Stomach (tissue), 9 donors: ENCODE results near the gene C16orf95. TPM values are rescaled to one million over a fixed set of nuclear protein-coding genes. Genes with fewer than 3 reads are reported as not detected.
"Not testable (repeated sequence)": the region's sequence is repeated elsewhere in the genome, so short reads cannot be mapped to it uniquely, and the experiment has no call there.

ENCODE experiments used
- DNase-seq, 2 donors: peaks; one replicate each; pipeline versions ENCODE4 v3.0.0 to v3.0.0-alpha.2; 2013 to 2019
- H3K27ac ChIP-seq, 5 donors: fragments of 200-600 bp in 4 of 5; sonication (generic) in 4 of 5; one replicate each; pipeline ENCODE4 v1.5.1; 2013 to 2019; ENCODE audit warnings: mild to moderate bottlenecking in 1 of 5, moderate library complexity in 1 of 5
- H3K27me3 ChIP-seq, 3 donors: fragments of 200-600 bp; sonication (generic); one replicate each; pipeline ENCODE4 v1.5.1; 2017 to 2019; ENCODE audit warnings: mixed run types in 1 of 3
- H3K36me3 ChIP-seq, 4 donors: fragments of 200-600 bp; sonication (generic); 1 replicate in 3 of 4; 2 replicates in 1 of 4; pipeline ENCODE4 v1.5.1; 2016 to 2019
- H3K4me1 ChIP-seq, 4 donors: fragments of 200-600 bp; sonication (generic); one replicate each; pipeline ENCODE4 v1.5.1; 2016 to 2019
- H3K4me3 ChIP-seq, 4 donors: fragments of 200-600 bp; sonication (generic) in 3 of 4; one replicate each; pipeline ENCODE4 v1.5.1; 2016 to 2019; ENCODE audit warnings: mild to moderate bottlenecking in 1 of 4
- H3K9me3 ChIP-seq, 4 donors: fragments of 200-600 bp; sonication (generic); one replicate each; pipeline ENCODE4 v1.5.1; 2016 to 2019
- CTCF ChIP-seq, 7 experiments: fragments of 450-650 bp in 4 of 7; fragments of 200-600 bp in 3 of 7; sonication (generic) in 3 of 7; IDR thresholded peaks; one replicate each; pipeline ENCODE4 v1.5.1; 2016 to 2019; ENCODE audit warnings: antibody characterized with exemption in 7 of 7, control low read depth in 2 of 7, mild to moderate bottlenecking in 1 of 7
- EP300 ChIP-seq: sonication (generic); formaldehyde crosslinking; IDR thresholded peaks from one replicate; pipeline ENCODE4 v1.6.1; 2017; ENCODE audit warnings: antibody characterized with exemption
- POLR2A ChIP-seq, 4 donors: fragments of 450-650 bp; IDR thresholded peaks; one replicate each; pipeline ENCODE4 v1.6.1; 2016; ENCODE audit warnings: antibody characterized with exemption in 4 of 4, control low read depth in 2 of 4, mild to moderate bottlenecking in 1 of 4, moderate library complexity in 1 of 4
- POLR2AphosphoS5 ChIP-seq, 3 donors: sonication (generic); formaldehyde crosslinking; IDR thresholded peaks; one replicate each; pipeline ENCODE4 v1.6.1; 2016; ENCODE audit warnings: antibody characterized with exemption in 3 of 3
- WGBS, 5 donors: extraction: QIAGEN DNeasy Blood & Tissue Kit in 3 of 5; methylation state at CpG; one replicate each; pipeline versions ENCODE4 v1.1.5 to v1.1.7; 2013 to 2018; 5-methylcytosine and 5-hydroxymethylcytosine counted together
- intact Hi-C: fragments of 100-400 bp; cut with DNase I; formaldehyde crosslinking; loops from one replicate; pipeline ENCODE4 v1.15.1; 2023; ENCODE audit warnings: low total_unique reads
- polyA plus RNA-seq, 3 donors: library from polyadenylated mRNA; stranded (reverse); fragments of 200-250 nt; gene quantifications; one replicate each; pipeline ENCODE4 v1.2.3, GENCODE V29; 2013
- total RNA-seq, 5 donors: library from RNA; depleted of rRNA; stranded (reverse); fragments of >200 nt; gene quantifications; one replicate each; pipeline versions ENCODE4 v1.1.0 to v1.2.3, GENCODE V29; 2014 to 2016
- donor health status: healthy with polysubstance abuse.
- donor health status: Bipolar disorder and iron deficiency.
- donor health status: healthy.

Gene C16orf95
- total and polyA plus RNA-seq, 8 donors, result 0.55 to 4.9 (median 4.3) TPM; not detected in 3

DNA sequence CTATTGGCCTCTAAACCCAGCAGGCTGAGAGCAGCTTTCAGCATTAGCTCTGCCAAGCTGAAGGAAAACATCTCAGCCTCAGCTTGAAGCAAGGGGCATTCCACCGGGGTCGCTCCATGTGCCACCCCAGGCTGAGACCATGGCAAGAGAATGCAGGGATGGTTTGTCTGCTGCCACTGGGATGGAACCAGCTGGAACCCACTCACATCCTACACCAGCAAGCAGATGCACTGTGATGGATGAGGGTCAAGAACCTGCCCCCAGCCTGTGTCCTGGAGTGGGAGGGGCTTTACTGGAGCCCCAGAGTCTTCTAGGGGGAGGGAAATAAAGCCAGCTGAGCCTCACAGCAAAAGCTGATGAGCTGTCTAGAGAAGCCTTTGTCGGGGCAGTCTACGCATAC, 51.9 kb downstream of the C16orf95 start:
- H3K36me3 ChIP-seq, result no peaks in the 10 kb centered on the region
- H3K4me1 ChIP-seq, result no peaks in the 10 kb centered on the region
- H3K4me3 ChIP-seq, result no peak overlapping the region
- intact Hi-C loops, result no loop called here
- H3K9me3 ChIP-seq, result no peaks in the 10 kb centered on the region
- TF ChIP-seq CTCF (IDR thresholded peaks at IDR 0.05) (no peak), EP300 (no peak), POLR2AphosphoS5 (IDR thresholded peaks at IDR 0.05) (no peak), POLR2A (IDR thresholded peaks at IDR 0.05) (no peak)
- no peak overlapping the region for H3K27ac ChIP-seq
- 87 to 94% (median 90%) methylated on average over 3 to 4 of the region's 4 CpGs for WGBS, 5 donors
- DNase-seq, result no peak
- no peaks in the 10 kb centered on the region for H3K27me3 ChIP-seq

GRCh38 chr16:87264634-87265033, 52.6 kb downstream of the C16orf95 start:
- H3K9me3 ChIP-seq, result no peaks in the 10 kb centered on the region
- H3K27me3 ChIP-seq, result no peaks in the 10 kb centered on the region
- 41 to 61% (median 49%) methylated on average over 2 of the region's 2 CpGs for WGBS, 5 donors
- peak in 1 of 2 donors; percentile 18 for DNase-seq
- H3K27ac ChIP-seq, result no peak overlapping the region
- H3K36me3 ChIP-seq, result no peaks in the 10 kb centered on the region
- no peaks in the 10 kb centered on the region for H3K4me1 ChIP-seq
- intact Hi-C loops, result no loop called here
- TF ChIP-seq EP300, result no peak
- TF ChIP-seq CTCF (IDR thresholded peaks at IDR 0.05), result no peak
- no peak for TF ChIP-seq POLR2A (IDR thresholded peaks at IDR 0.05)
- no peak for TF ChIP-seq POLR2AphosphoS5 (IDR thresholded peaks at IDR 0.05)
- no peak overlapping the region for H3K4me3 ChIP-seq

GRCh38 chr16:87263418-87264052, 53.7 kb downstream of the C16orf95 start:
- 74 to 83% (median 75%) methylated on average over 15 of the region's 15 CpGs for WGBS, 5 donors
- intact Hi-C loops, result no loop called here
- peak in 1 of 2 donors; percentile 20 for DNase-seq
- Histone ChIP-seq H3K27ac (no peak overlapping the region), H3K4me3 (no peak overlapping the region), H3K4me1 (no peaks in the 10 kb centered on the region), H3K27me3 (no peaks in the 10 kb centered on the region), H3K9me3 (no peaks in the 10 kb centered on the region), H3K36me3 (no peaks in the 10 kb centered on the region)
- TF ChIP-seq EP300, result no peak
- TF ChIP-seq POLR2A (IDR thresholded peaks at IDR 0.05), result no peak
- no peak for TF ChIP-seq CTCF (IDR thresholded peaks at IDR 0.05)
- TF ChIP-seq POLR2AphosphoS5 (IDR thresholded peaks at IDR 0.05), result no peak

DNA sequence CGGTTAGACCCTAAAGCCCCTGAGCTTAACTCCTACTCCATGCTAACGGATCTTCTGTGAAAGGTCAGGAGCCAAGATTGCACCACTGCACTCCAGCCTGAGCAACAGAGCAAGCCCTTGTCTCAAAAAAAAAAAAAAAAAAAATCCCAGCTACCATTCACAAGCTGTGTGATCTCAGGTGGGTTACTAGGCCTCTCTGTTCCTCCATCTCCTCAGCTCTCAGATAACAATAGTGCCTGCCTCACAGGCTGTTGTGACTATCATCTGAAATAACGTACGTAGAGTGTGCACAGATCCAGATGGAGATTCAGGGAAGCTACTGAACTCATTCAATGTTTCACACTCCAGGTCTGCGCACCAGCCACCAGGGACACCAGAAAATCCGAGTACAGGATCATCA, 57.8 kb downstream of the C16orf95 start:
- no peak overlapping the region for H3K27ac ChIP-seq
- H3K9me3 ChIP-seq, result no peaks in the 10 kb centered on the region
- intact Hi-C loops, result no loop called here
- no peaks in the 10 kb centered on the region for H3K4me1 ChIP-seq
- TF ChIP-seq POLR2AphosphoS5 (IDR thresholded peaks at IDR 0.05) (no peak), CTCF (IDR thresholded peaks at IDR 0.05) (no peak), POLR2A (IDR thresholded peaks at IDR 0.05) (no peak), EP300 (no peak)
- H3K4me3 ChIP-seq, result no peak overlapping the region
- WGBS, 5 donors, result 84 to 92% (median 89%) methylated on average over 6 of the region's 6 CpGs
- H3K27me3 ChIP-seq, result no peaks in the 10 kb centered on the region
- H3K36me3 ChIP-seq, result no peaks in the 10 kb centered on the region
- DNase-seq, result no peak

- intact Hi-C loops, H3K27ac ChIP-seq, H3K4me3 ChIP-seq, DNase-seq, H3K4me1 ChIP-seq, H3K36me3 ChIP-seq, H3K9me3 ChIP-seq, H3K27me3 ChIP-seq: not testable (repeated sequence)
- WGBS, 5 donors, result 75 to 86% (median 86%) methylated on average over 3 of the region's 3 CpGs
Observed at GRCh38 chr16:87258653-87259052, 58.5 kb downstream of the C16orf95 start.
